NT2/D1 (cell line): ENCODE data around the gene B4GALNT2.

ENCODE experiments used
- SUZ12 ChIP-seq: IDR thresholded peaks from 2 replicates; pipeline ENCODE4 v1.6.1; 2011; ENCODE audit not compliant: insufficient read length, insufficient read depth; ENCODE audit errors: extremely low read depth
- ZNF274 ChIP-seq: IDR thresholded peaks from 2 replicates; pipeline ENCODE4 v1.6.1; 2011; ENCODE audit warnings: mild to moderate bottlenecking, low read depth, low read length

GRCh38 chr17:49162866-49163265 is 30.3 kb downstream of the B4GALNT2 start:
- TF ChIP-seq ZNF274 (no peak), SUZ12 (no peak)
